Subcutaneous abdominal adipose tissue (tissue), 5 donors: ENCODE results near the gene BCKDHB.

Experiments used
- H3K27ac ChIP-seq: one replicate; pipeline ENCODE4 v1.7.0; 2013; ENCODE audit warnings: low read depth, mild to moderate bottlenecking, inconsistent platforms, low read length, moderate library complexity
- H3K27me3 ChIP-seq, 5 donors: one replicate each; pipeline ENCODE4 v1.7.0; 2013; ENCODE audit warnings: low read length in 5 of 5, inconsistent platforms in 1 of 5; ENCODE audit not compliant: control insufficient read depth in 5 of 5, insufficient read depth in 4 of 5
- H3K36me3 ChIP-seq, 5 donors: one replicate each; pipeline ENCODE4 v1.7.0; 2013; ENCODE audit warnings: low read length in 5 of 5; ENCODE audit not compliant: control insufficient read depth in 5 of 5, insufficient read depth in 5 of 5
- H3K4me1 ChIP-seq, 5 donors: one replicate each; pipeline ENCODE4 v1.7.0; 2013; ENCODE audit warnings: low read length in 5 of 5, mild to moderate bottlenecking in 3 of 5, moderate library complexity in 1 of 5; ENCODE audit not compliant: control insufficient read depth in 5 of 5, insufficient read depth in 5 of 5
- H3K4me3 ChIP-seq, 5 donors: one replicate each; pipeline ENCODE4 v1.7.0; 2013; ENCODE audit warnings: low read length in 5 of 5, low read depth in 1 of 5
- H3K9ac ChIP-seq, 5 donors: one replicate each; pipeline ENCODE4 v1.7.0; 2013; ENCODE audit warnings: low read length in 5 of 5, mild to moderate bottlenecking in 4 of 5, moderate library complexity in 3 of 5
- H3K9me3 ChIP-seq, 5 donors: one replicate each; pipeline ENCODE4 v1.7.0; 2013; ENCODE audit warnings: low read length in 5 of 5; ENCODE audit not compliant: control insufficient read depth in 5 of 5
- donor health status: healthy.
- donor health status: healthy.
- donor health status: healthy.
- donor health status: healthy.
- donor health status: healthy.

BCKDHB gene

DNA sequence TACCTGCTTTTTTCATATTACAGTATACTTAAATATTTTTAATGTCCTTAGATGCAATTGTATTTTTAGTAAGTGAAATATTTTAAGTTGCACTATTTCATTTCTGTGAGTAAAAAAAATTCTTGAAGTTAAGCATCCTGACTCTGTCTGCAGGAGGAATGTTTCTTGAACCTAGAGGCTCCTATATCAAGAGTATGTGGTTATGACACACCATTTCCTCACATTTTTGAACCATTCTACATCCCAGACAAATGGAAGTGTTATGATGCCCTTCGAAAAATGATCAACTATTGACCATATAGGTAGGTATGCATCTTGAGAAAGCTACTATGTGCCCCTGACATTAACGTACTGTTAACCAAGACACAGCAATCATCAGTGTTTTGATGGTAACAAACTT lies 237.0 kb downstream of the BCKDHB start:
- Histone ChIP-seq H3K4me1 (no peaks in the 10 kb centered on the region), H3K9me3 (no peaks in the 10 kb centered on the region), H3K4me3 (no peak overlapping the region), H3K9ac (no peak overlapping the region), H3K27me3 (no peaks in the 10 kb centered on the region), H3K36me3 (no peaks in the 10 kb centered on the region), H3K27ac (no peak overlapping the region)

DNA sequence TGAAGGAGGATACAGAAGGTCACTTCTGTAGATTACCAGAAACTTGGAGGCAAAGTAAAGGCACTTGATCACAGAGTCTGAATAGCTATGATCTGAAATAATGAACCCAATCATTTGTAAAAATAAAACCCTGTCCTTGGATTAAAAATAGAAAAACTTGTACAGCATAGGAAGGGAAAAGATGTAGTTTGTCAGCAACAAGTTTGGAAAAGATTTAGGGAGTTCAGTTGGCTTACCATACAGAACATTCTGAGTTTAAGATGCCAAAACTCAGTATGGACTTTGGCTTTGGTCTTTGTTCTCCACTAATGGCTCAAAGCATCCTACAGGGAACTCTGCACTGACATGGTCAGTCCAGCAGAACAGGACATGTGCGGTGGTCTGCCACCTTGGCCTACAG lies 240.6 kb downstream of the BCKDHB start:
- Histone ChIP-seq H3K4me1 (no peaks in the 10 kb centered on the region), H3K36me3 (no peaks in the 10 kb centered on the region), H3K27ac (no peak overlapping the region), H3K9me3 (no peaks in the 10 kb centered on the region), H3K4me3 (no peak overlapping the region), H3K9ac (no peak overlapping the region), H3K27me3 (no peaks in the 10 kb centered on the region)

DNA sequence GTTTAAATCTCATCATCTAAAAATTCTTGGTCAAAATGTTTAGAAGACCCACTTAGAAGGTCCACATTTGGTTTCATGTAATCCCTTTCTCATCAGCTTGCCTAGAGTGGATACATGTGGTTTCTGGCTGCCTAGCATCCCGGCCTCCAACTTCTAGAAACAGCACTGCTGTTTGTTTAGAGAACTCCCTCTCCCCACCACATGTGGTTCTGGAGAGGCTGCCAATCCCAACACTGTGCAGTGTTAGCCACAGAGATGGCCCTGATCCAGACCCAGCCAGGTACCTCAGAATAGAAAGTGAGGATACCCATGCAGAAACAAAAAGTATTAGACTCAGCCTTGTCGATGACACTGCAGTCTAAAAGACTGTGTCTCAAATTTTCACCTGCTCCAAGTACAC lies 241.8 kb downstream of the BCKDHB start:
- Histone ChIP-seq H3K9ac (no peak overlapping the region), H3K4me1 (no peaks in the 10 kb centered on the region), H3K4me3 (no peak overlapping the region), H3K36me3 (no peaks in the 10 kb centered on the region), H3K27ac (no peak overlapping the region), H3K27me3 (no peaks in the 10 kb centered on the region), H3K9me3 (no peaks in the 10 kb centered on the region)

DNA sequence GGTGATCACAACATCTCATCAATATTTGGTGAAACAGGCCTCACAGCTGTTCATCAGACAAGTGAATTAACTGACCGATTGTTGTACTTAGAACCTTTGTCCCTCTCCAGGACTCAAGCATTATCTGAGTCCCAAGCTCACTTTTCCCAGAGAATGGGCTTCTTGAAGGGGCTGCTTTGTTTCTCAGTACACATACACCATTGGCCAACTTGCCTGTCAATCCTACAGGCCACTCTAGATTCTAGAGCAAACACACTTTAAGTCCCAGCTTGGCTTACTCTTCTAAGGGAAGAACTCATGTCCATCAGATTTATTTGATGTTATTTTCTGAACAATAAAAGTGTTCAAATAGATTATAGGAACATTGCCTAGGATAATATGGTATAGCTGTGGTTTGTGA lies 249.5 kb downstream of the BCKDHB start:
- Histone ChIP-seq H3K9ac (no peak overlapping the region), H3K4me1 (peaks cover 0 to 10% (median 5%) of the 10 kb centered on the region in 5 donors), H3K27ac (no peak overlapping the region), H3K36me3 (no peaks in the 10 kb centered on the region), H3K9me3 (no peaks in the 10 kb centered on the region), H3K4me3 (no peak overlapping the region), H3K27me3 (no peaks in the 10 kb centered on the region)

DNA sequence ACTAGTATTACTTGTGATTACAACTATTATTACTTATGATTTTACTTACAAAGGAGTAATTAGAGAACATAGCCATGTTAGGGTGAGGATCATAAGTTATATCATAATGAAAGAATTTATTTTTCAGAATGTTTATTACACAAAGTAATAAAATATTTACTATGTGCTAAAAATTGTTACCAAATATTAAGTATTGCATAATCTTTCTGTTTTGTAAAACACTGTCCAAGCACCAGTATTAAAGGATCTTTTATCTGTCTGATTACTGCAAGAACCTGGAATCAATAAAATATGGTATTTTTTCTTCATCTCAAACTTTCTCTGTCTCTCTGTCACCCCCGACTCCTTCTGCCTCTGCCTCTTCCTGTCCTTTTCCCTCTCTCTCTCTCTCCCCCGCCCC lies 250.1 kb downstream of the BCKDHB start:
- Histone ChIP-seq H3K4me3 (no peak overlapping the region), H3K4me1 (peaks cover 0 to 10% (median 5%) of the 10 kb centered on the region in 5 donors), H3K27me3 (no peaks in the 10 kb centered on the region), H3K9me3 (no peaks in the 10 kb centered on the region), H3K9ac (no peak overlapping the region), H3K27ac (no peak overlapping the region), H3K36me3 (no peaks in the 10 kb centered on the region)

DNA sequence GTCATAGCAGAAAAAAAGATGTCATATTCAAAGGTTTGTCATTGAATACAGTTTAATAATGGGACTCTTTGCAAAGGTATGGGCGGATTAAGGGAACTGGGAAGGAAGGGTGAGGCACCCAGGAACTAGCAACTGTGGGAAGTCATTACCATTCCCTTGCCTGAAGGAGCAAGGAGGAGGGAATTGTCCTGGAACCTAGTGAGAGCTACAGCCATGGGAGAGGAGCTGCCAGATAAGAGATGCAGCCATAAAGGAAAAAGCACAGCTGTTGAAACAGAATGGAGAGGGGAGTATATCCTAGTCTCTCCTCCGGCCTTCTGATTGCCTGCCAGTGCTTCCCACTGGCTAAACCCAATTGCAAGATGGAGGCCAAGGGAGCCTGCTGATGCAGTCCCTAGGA lies 250.6 kb downstream of the BCKDHB start:
- Histone ChIP-seq H3K4me3 (no peak overlapping the region), H3K36me3 (no peaks in the 10 kb centered on the region), H3K27ac (no peak overlapping the region), H3K9me3 (no peaks in the 10 kb centered on the region), H3K9ac (no peak overlapping the region), H3K27me3 (no peaks in the 10 kb centered on the region), H3K4me1 (peaks cover 0 to 10% (median 5%) of the 10 kb centered on the region in 5 donors)

DNA sequence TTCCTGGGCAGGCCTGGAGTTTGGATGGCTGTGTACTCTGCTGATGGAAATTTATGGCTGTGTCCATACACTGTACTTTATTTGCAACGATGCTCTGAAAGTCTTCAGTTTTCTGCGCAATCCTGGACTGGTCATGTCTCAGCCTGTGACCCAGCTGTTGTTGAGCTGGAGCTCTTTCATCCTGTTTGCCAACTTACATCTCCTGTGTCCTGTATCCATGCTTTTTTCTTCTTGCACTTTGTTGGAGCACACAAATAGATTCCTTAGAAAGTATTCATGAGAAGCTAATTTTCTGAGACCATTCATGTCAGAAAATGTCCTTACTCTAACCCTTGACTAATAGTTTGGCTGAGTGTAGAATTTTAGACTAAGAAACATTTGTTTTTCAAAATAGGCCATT lies 251.2 kb downstream of the BCKDHB start:
- Histone ChIP-seq H3K4me3 (no peak overlapping the region), H3K36me3 (no peaks in the 10 kb centered on the region), H3K27ac (no peak overlapping the region), H3K9me3 (no peaks in the 10 kb centered on the region), H3K9ac (no peak overlapping the region), H3K4me1 (peaks cover 0 to 10% (median 5%) of the 10 kb centered on the region in 5 donors), H3K27me3 (no peaks in the 10 kb centered on the region)

DNA sequence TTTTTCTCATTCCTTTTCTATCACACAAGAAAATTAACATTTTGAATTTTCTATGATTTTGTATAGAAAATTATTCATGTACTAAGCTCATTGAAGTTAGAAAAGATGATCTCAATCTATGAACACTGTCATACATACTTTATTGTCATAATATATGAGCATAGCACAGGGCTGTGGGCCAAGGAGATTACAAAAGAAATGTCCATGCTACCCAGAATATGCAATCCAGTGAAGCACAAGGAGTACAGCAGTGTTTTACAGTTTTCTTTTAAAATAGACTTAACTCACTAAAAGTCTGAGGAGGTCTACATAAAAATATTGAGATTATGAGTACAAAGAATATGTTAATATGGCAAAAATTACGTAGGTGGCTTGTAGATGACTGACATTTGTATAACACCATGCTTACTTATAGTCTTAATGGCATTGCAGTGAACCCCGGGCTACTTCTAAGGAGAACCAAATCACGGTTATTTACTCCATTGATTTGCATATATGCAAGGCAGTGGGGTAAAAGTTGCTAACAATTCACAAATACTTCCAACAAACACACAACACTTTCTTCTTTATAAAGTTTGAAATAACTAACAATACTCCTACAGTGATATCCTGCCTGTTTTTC lies 257.1 kb downstream of the BCKDHB start:
- H3K9ac ChIP-seq = no peak overlapping the region
- H3K4me3 ChIP-seq = no peak overlapping the region
- no peaks in the 10 kb centered on the region for H3K27me3 ChIP-seq
- H3K4me1 ChIP-seq = peaks cover 0 to 5% (median 0%) of the 10 kb centered on the region in 5 donors
- H3K36me3 ChIP-seq = no peaks in the 10 kb centered on the region
- H3K27ac ChIP-seq = no peak overlapping the region
- H3K9me3 ChIP-seq = no peaks in the 10 kb centered on the region

DNA sequence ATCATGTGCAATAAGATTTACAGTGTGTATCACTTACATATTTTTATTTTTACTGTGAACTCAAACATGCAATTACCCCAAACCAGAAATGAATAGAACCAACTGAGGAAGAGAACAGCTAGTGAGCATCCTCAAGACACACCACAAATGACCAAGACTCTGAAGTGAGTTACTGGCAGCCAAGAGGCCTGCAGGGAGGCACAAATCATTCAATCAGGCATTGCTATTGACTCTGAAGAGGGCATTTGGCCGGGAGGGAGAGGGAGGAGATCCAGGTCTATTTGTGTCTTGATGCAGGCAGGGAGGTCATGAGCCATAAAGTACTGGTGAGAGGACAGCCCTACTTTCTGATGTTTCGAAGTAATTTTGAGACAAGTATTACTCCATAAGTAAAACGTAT lies 257.7 kb downstream of the BCKDHB start:
- Histone ChIP-seq H3K27ac (no peak overlapping the region), H3K4me1 (peaks cover 0 to 5% (median 0%) of the 10 kb centered on the region in 5 donors), H3K36me3 (no peaks in the 10 kb centered on the region), H3K9me3 (no peaks in the 10 kb centered on the region), H3K9ac (no peak overlapping the region), H3K27me3 (no peaks in the 10 kb centered on the region), H3K4me3 (no peak overlapping the region)

DNA sequence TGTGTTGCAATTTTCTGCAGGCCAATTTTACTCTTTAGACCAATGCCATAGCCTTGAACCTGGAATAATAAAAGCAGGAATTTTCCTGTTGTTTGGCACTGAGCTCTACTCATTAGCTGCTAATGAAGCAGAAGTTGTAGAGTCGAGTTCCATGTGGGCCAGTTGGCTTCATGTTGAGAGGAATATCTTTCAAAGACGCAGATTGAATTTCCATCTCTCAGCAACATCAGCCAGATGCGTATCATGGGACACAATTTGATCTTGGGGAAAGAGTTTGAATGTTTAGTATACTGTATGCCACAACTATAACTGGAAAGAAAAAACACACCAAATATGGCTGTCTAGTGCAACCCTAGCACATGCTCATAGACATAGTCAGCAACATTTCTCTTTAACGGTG lies 259.6 kb downstream of the BCKDHB start:
- H3K27ac ChIP-seq = no peak overlapping the region
- no peak overlapping the region for H3K9ac ChIP-seq
- H3K4me3 ChIP-seq = no peak overlapping the region
- peaks cover 0 to 5% (median 0%) of the 10 kb centered on the region in 5 donors for H3K4me1 ChIP-seq
- no peaks in the 10 kb centered on the region for H3K27me3 ChIP-seq
- H3K9me3 ChIP-seq = no peaks in the 10 kb centered on the region
- H3K36me3 ChIP-seq = no peaks in the 10 kb centered on the region

DNA sequence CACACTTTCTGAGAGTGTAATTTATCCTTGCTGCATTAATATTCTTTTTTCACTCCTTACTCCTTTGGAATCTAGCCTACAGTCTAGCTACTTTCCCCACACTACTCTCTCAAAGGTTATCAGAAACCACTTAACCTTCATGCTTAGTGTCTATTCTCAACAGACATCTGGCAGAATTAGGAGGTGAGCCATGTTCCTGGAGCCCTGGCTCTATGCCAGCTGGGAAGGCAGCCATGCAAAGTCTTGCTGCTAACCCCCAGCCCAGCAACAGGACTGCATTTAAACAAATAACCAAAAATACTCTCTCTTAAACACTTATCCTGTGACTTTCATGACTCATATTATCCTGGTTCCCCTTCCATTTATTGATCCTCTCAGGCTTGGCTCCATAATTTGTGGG lies 260.2 kb downstream of the BCKDHB start:
- H3K36me3 ChIP-seq = no peaks in the 10 kb centered on the region
- H3K9ac ChIP-seq = no peak overlapping the region
- no peak overlapping the region for H3K27ac ChIP-seq
- H3K4me3 ChIP-seq = no peak overlapping the region
- H3K9me3 ChIP-seq = no peaks in the 10 kb centered on the region
- H3K4me1 ChIP-seq = peaks cover 0 to 5% (median 0%) of the 10 kb centered on the region in 5 donors
- H3K27me3 ChIP-seq = no peaks in the 10 kb centered on the region
